ENCODE results near the gene DHRS7.

The DHRS7 gene

GRCh38 chr14:60197629-60198303 lies 32.6 kb upstream of the DHRS7 start:
- ChIA-PET CTCF (interaction anchor here (0.6 kb wide), 3 partner anchors 12 to 368 kb away, joined by 3 to 4 read pairs (median 3); no protein-coding TSS in a partner anchor), POLR2A (ENCODE audit: low non-redundant PET) (no interaction called here)
- no peak for TF ChIP-seq CTCF (conservative IDR thresholded peaks at IDR 0.05; ENCODE audit: low read depth)
- no peak for DNase-seq (ENCODE audit: low spot score)
- H3K27ac ChIP-seq, result no peak overlapping the region

- TF ChIP-seq CTCF (conservative IDR thresholded peaks at IDR 0.05; ENCODE audit: low read depth), result no peak
- CTCF ChIA-PET, result interaction anchor here (0.9 kb wide), 1 partner anchor 1793 kb away, joined by 3 read pairs; no protein-coding TSS in a partner anchor
Observed at GRCh38 chr14:60196291-60196690, 31.1 kb upstream of the DHRS7 start.

GRCh38 chr14:60195179-60195810 lies 30.1 kb upstream of the DHRS7 start:
- DNase-seq (ENCODE audit: low spot score), result no peak
- ChIA-PET POLR2A (ENCODE audit: low non-redundant PET) (no interaction called here), CTCF (interaction anchor here (0.9 kb wide), 2 partner anchors 383 to 1794 kb away, joined by 3 read pairs; no protein-coding TSS in a partner anchor)
- no peak overlapping the region for H3K27ac ChIP-seq
- no peak for TF ChIP-seq CTCF (conservative IDR thresholded peaks at IDR 0.05; ENCODE audit: low read depth)

More at GRCh38 chr14:60196291-60196690, 31.1 kb upstream of the DHRS7 start:
- peak; percentile 11 for DNase-seq (ENCODE audit: low spot score)
- H3K27ac ChIP-seq, result no peak overlapping the region
- POLR2A ChIA-PET (ENCODE audit: low non-redundant PET), result no interaction called here

- no peak for DNase-seq (ENCODE audit: low spot score)
- ChIA-PET CTCF (no interaction called here), POLR2A (ENCODE audit: low non-redundant PET) (no interaction called here)
- no peak overlapping the region for H3K27ac ChIP-seq
- TF ChIP-seq CTCF (conservative IDR thresholded peaks at IDR 0.05; ENCODE audit: low read depth), result no peak
Observed at GRCh38 chr14:60189923-60190840, 25.0 kb upstream of the DHRS7 start.

GRCh38 chr14:60188696-60189095 lies 23.5 kb upstream of the DHRS7 start:
- H3K27ac ChIP-seq, result no peak overlapping the region
- POLR2A ChIA-PET (ENCODE audit: low non-redundant PET), result no interaction called here
- no peak for TF ChIP-seq CTCF (conservative IDR thresholded peaks at IDR 0.05; ENCODE audit: low read depth)
- CTCF ChIA-PET, result interaction anchor here (0.6 kb wide), 2 partner anchors 500 to 1063 kb away, joined by 3 read pairs; no protein-coding TSS in a partner anchor
- DNase-seq (ENCODE audit: low spot score), result no peak

GRCh38 chr14:60188115-60188514 lies 22.9 kb upstream of the DHRS7 start:
- CTCF ChIA-PET, result interaction anchor here (0.6 kb wide), 2 partner anchors 500 to 630 kb away, joined by 3 to 4 read pairs; no protein-coding TSS in a partner anchor
- TF ChIP-seq CTCF (conservative IDR thresholded peaks at IDR 0.05; ENCODE audit: low read depth), result no peak
- POLR2A ChIA-PET (ENCODE audit: low non-redundant PET), result no interaction called here
- H3K27ac ChIP-seq, result no peak overlapping the region
- no peak for DNase-seq (ENCODE audit: low spot score)
